ENCODE results near the gene GSN. TPM values are rescaled to one million over a fixed set of nuclear protein-coding genes. Genes with fewer than 3 reads are reported as not detected.

Gene GSN
- total and polyA plus RNA-seq, 11 donors: 379 to 2,088 (median 689) TPM

DNA sequence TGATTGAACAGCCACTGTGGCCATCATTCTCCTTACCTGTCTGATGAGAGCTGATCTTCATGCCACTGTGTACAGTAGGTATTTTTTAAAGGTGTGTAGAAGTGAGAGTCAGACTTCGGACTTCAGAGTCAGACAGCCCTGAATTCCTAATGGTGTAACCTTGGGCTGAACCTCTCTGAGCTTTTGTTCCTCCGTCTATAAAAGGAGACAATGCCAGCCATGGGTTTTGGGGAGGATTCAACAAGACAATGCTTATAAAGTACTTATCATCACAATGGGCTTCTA lies 18.7 kb downstream of the GSN start:
- ATAC-seq (no peak), DNase-seq (no peak)
- no peaks in the 10 kb centered on the region for H3K9me3 ChIP-seq

DNA sequence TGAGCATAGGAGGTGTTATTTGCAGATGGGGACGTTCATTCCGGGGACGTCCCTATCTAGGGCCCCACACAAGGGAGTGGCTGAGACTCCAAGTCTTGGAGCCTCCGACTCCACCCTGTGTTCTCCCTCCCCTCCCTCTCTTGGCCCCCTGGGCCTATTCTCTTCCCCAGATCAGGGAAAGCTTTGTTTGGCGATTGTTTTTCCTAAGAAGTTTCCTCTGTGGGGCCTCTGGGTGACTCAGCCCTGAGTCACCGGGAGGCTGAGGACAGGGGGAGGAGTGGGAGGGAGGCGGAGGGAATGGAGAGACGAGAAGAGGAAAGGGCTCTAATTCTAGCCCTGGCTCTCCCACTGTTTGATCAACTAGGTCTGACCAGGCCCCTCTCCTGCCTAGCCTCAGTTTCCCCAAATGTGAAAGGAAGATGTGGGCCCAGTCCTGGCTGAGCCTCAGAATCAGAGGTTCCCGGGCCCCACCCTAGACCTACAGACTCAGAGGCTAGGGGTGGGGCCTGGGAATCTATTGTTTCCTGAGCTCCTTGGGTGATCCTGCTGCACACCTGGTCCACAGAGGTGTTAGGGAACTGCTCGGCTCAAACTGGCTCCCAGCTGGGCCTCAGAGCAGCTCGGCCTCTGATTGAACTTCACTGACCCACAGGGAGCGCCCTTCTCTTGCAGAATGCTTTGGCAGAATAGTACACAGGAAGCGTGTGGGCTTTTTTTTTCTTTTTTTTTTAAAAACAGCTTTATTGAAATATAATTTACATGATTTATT lies 19.2 kb downstream of the GSN start:
- H3K4me3 ChIP-seq: peak overlapping the region in 10 of 12 donors; percentile 10 to 51 (median 38)
- intact Hi-C loops (cut with DNase I): loop anchor here in 1 of 10 donors (1.0 kb wide), 1 partner anchor 12 kb away; no protein-coding TSS in a partner anchor
- 2 to 15% (median 4%) methylated on average over 13 of the region's 13 CpGs for WGBS, 4 donors
- peak; percentile 86 to 93 (median 89) for DNase-seq
- peaks cover 42 to 96% (median 81%) of the 10 kb centered on the region in 12 donors for H3K4me1 ChIP-seq
- H3K36me3 ChIP-seq: peaks cover 0 to 7% (median 0%) of the 10 kb centered on the region in 9 donors
- H3K27ac ChIP-seq: peak overlapping the region; percentile 96 to 100 (median 98)
- H3K9me3 ChIP-seq: no peaks in the 10 kb centered on the region
- peak; percentile 62 to 80 (median 76) for ATAC-seq
- TF ChIP-seq, protein P1, sequence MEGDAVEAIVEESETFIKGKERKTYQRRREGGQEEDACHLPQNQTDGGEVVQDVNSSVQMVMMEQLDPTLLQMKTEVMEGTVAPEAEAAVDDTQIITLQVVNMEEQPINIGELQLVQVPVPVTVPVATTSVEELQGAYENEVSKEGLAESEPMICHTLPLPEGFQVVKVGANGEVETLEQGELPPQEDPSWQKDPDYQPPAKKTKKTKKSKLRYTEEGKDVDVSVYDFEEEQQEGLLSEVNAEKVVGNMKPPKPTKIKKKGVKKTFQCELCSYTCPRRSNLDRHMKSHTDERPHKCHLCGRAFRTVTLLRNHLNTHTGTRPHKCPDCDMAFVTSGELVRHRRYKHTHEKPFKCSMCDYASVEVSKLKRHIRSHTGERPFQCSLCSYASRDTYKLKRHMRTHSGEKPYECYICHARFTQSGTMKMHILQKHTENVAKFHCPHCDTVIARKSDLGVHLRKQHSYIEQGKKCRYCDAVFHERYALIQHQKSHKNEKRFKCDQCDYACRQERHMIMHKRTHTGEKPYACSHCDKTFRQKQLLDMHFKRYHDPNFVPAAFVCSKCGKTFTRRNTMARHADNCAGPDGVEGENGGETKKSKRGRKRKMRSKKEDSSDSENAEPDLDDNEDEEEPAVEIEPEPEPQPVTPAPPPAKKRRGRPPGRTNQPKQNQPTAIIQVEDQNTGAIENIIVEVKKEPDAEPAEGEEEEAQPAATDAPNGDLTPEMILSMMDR (IDR thresholded peaks at IDR 0.05): peak in 11 of 12 donors; percentile 17 to 67 (median 44)
- no peak for TF ChIP-seq POLR2A (IDR thresholded peaks at IDR 0.05)
- no peaks in the 10 kb centered on the region for H3K27me3 ChIP-seq

More for the DNA sequence above, 18.7 kb downstream of the GSN start:
- no peak for TF ChIP-seq POLR2A (IDR thresholded peaks at IDR 0.05)
- TF ChIP-seq, protein P1 (IDR thresholded peaks at IDR 0.05): no peak
- Histone ChIP-seq H3K4me3 (peak overlapping the region in 10 of 12 donors; percentile 10 to 51 (median 38)), H3K36me3 (peaks cover 0 to 7% (median 0%) of the 10 kb centered on the region in 9 donors), H3K27ac (peak overlapping the region; percentile 96 to 100 (median 98)), H3K27me3 (no peaks in the 10 kb centered on the region), H3K4me1 (peaks cover 42 to 97% (median 86%) of the 10 kb centered on the region in 12 donors)
- 6 to 22% (median 14%) methylated on average over 2 of the region's 2 CpGs for WGBS, 4 donors
- intact Hi-C loops (cut with DNase I): no loop called here

DNA sequence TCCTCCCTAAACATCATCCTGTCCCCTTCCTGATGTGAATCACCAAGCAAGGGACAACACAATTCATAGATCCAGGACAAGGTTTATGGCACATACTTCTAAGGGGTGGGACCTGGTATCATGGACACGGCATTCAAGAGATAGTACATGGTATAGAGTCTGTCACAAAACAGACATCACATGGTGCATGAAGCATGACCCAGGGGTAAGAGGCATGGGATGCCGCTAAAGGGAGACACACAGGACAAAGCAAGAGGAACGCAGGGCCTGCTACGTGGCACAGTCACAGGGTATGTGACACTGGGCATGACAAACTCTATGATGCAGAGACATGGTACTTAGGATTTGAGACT lies 20.7 kb downstream of the GSN start:
- intact Hi-C loops (cut with DNase I): no loop called here
- Histone ChIP-seq H3K27ac (peak overlapping the region; percentile 96 to 100 (median 98)), H3K9me3 (no peaks in the 10 kb centered on the region), H3K4me3 (peak overlapping the region in 2 of 12 donors; percentile 4 to 32), H3K4me1 (peaks cover 36 to 95% (median 78%) of the 10 kb centered on the region in 12 donors), H3K27me3 (no peaks in the 10 kb centered on the region), H3K36me3 (peaks cover 0 to 12% (median 0%) of the 10 kb centered on the region in 9 donors)
- DNase-seq: peak in 1 of 5 donors; percentile 51
- no peak for ATAC-seq
- WGBS, 4 donors: 36 to 42% (median 41%) methylated on average over 4 of the region's 4 CpGs
- TF ChIP-seq, protein P1 (IDR thresholded peaks at IDR 0.05): no peak
- TF ChIP-seq POLR2A (IDR thresholded peaks at IDR 0.05): no peak

DNA sequence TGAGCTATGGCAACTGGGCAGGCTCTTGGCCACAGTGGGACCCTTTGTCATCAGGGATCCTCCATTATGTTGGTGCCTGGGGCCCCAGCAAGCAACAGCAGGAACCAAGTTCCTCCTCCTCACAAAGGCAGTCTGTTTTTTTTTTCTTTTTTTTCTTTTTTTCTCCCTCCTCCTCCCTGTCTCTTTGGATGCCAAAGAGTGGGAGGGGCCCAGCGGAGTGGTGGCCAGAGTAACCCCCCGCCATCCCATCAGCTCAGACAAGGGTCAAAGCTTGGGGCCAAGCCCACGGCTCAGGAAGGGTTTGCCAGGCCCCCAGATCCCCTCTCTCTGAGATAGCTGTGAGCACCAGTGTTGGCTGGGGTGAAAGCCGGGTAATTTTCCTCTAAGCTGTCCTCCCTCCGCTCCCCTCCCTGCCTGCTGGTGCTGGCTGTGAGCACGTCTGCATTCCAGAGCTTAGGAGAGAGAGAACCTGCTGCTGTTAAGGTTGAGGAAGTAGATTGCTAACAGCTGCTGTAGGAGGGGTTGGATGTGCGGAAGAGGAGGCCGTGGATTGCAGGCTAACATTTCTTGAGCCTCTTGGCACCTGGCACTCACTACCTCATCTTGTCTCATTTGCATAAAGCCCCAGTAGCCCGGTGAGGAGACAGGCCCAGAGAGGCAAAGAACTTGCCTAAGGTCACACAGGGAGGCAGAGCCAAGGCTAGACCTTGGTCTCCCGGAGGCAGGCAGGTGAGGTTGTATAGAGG lies 21.2 kb downstream of the GSN start:
- Histone ChIP-seq H3K27me3 (no peaks in the 10 kb centered on the region), H3K4me3 (peak overlapping the region in 4 of 12 donors; percentile 1 to 32 (median 6)), H3K36me3 (peaks cover 0 to 12% (median 0%) of the 10 kb centered on the region in 9 donors), H3K4me1 (peaks cover 37 to 95% (median 78%) of the 10 kb centered on the region in 12 donors), H3K27ac (peak overlapping the region; percentile 96 to 100 (median 98)), H3K9me3 (no peaks in the 10 kb centered on the region)
- TF ChIP-seq, protein P1 (IDR thresholded peaks at IDR 0.05): no peak
- no peak for TF ChIP-seq POLR2A (IDR thresholded peaks at IDR 0.05)
- ATAC-seq (peak in 3 of 4 donors; percentile 6 to 30 (median 24)), DNase-seq (peak; percentile 56 to 87 (median 82))
- intact Hi-C loops (cut with DNase I): no loop called here
- WGBS, 4 donors: 8 to 17% (median 14%) methylated on average over 10 of the region's 10 CpGs

Data from heart left ventricle (tissue), 16 donors.